H1 (cell line): ENCODE measurements around the gene DKC1. TPM values are rescaled to one million over a fixed set of nuclear protein-coding genes. Genes with fewer than 3 reads are reported as not detected.

Source experiments
- BCL11A ChIP-seq, 2 experiments: IDR thresholded peaks; one replicate each; pipeline ENCODE4 v1.6.1; 2011; ENCODE audit warnings: low read depth in 2 of 2, low read length in 2 of 2, mild to moderate bottlenecking in 2 of 2
- GTF2F1 ChIP-seq: IDR thresholded peaks from 2 replicates; pipeline ENCODE4 v1.6.1; 2012; ENCODE audit warnings: low read depth, low read length, improper control_type of control experiment, borderline replicate concordance
- RFX5 ChIP-seq: IDR thresholded peaks from 2 replicates; pipeline ENCODE4 v1.6.1; 2011; ENCODE audit warnings: low read depth, low read length, improper control_type of control experiment, borderline replicate concordance
- SIRT6 ChIP-seq: IDR thresholded peaks from one replicate; pipeline ENCODE4 v1.7.1; 2012; ENCODE audit warnings: low read length, inconsistent platforms
- TEAD4 ChIP-seq: IDR thresholded peaks from 2 replicates; pipeline ENCODE4 v1.6.1; 2012; ENCODE audit warnings: low read depth, low read length, inconsistent platforms, mixed read lengths
- polyA plus RNA-seq, 7 experiments: library from polyadenylated mRNA; depleted of rRNA in 3 of 7; stranded (reverse) in 5 of 7; unstranded in 2 of 7; fragments of >200 nt in 5 of 7; fragments of 200-250 nt in 2 of 7; gene quantifications; 1 replicate in 5 of 7; 2 replicates in 1 of 7; 4 replicates in 1 of 7; pipeline versions ENCODE4 v1.2.1 to v1.2.3, GENCODE V29; 2011 to 2013; ENCODE audit warnings: missing spikeins in 2 of 7, mixed read lengths in 2 of 7
- total RNA-seq: library from RNA; stranded (reverse); fragmentation: NEBNext Ultra II Directional; extraction: Animal tissue kit (Norgen Biotek cat#: 25700); gene quantifications from 2 replicates; pipeline ENCODE4 v1.2.1, GENCODE V29; 2021

Gene DKC1
- total and polyA plus RNA-seq, 2 of the 8 experiments (the other 6 are each of a cell fraction or from before 2014, with no cell fraction given) = 65.6 to 143 TPM

- TF ChIP-seq RFX5 = no peak
- TF ChIP-seq GTF2F1 = no peak
- TF ChIP-seq TEAD4 = no peak
- no peak for TF ChIP-seq BCL11A (IDR thresholded peaks at IDR 0.05; ENCODE audit: low read depth in 2 of 2, low read length in 2 of 2)
- no peak for TF ChIP-seq SIRT6
- TF ChIP-seq, all 59 proteins: peak for 0
Observed at GRCh38 chrX:154793084-154793795, 30.6 kb downstream of the DKC1 start (continued).
